Erythroblast (primary cell): ENCODE results near the gene ZNF581.

Experiments
- DNase-seq, 2 experiments: peaks; one replicate each; lab custom pipeline; 2025; lab: John Stamatoyannopoulos, UW
- GATA1 ChIP-seq: IDR thresholded peaks from 2 replicates; pipeline ENCODE4 v1.6.1; 2011; ENCODE audit warnings: low read depth, mild to moderate bottlenecking, control low read depth, low read length, moderate library complexity
- POLR2A ChIP-seq: IDR thresholded peaks from 2 replicates; pipeline ENCODE4 v1.6.1; 2011; ENCODE audit warnings: mild to moderate bottlenecking, low read length

The ZNF581 gene

GRCh38 chr19:55688422-55689218 is 45.2 kb downstream of the ZNF581 start:
- TF ChIP-seq GATA1 (no peak), POLR2A (no peak)
- peak; percentile 50 to 52 for DNase-seq

- no peak for TF ChIP-seq POLR2A
- no peak for TF ChIP-seq GATA1
- DNase-seq: no peak
These were observed 46.1 kb downstream of the ZNF581 start for GRCh38 chr19:55689411-55690108.

- TF ChIP-seq GATA1: no peak
- TF ChIP-seq POLR2A: no peak
- no peak for DNase-seq
These were observed 46.8 kb downstream of the ZNF581 start for GRCh38 chr19:55690109-55690768.

GRCh38 chr19:55690769-55691545 is 47.5 kb downstream of the ZNF581 start:
- TF ChIP-seq GATA1 (no peak), POLR2A (no peak)
- no peak for DNase-seq

- no peak for TF ChIP-seq POLR2A
- no peak for TF ChIP-seq GATA1
- DNase-seq: no peak
These were observed 48.4 kb downstream of the ZNF581 start for GRCh38 chr19:55691561-55692481.

GRCh38 chr19:55692681-55693081 is 49.2 kb downstream of the ZNF581 start:
- TF ChIP-seq GATA1 (no peak), POLR2A (no peak)
- no peak for DNase-seq

GRCh38 chr19:55693336-55693974 is 50.0 kb downstream of the ZNF581 start:
- TF ChIP-seq POLR2A (no peak), GATA1 (no peak)
- DNase-seq: no peak

GRCh38 chr19:55694241-55694655 is 50.8 kb downstream of the ZNF581 start:
- no peak for DNase-seq
- TF ChIP-seq GATA1 (no peak), POLR2A (no peak)

- TF ChIP-seq POLR2A (no peak), GATA1 (no peak)
- DNase-seq: no peak
These were observed 51.4 kb downstream of the ZNF581 start for GRCh38 chr19:55694656-55695491.
